Caco-2 (cell line): ENCODE results near the gene SLC34A3. TPM values are rescaled to one million over a fixed set of nuclear protein-coding genes. Genes with fewer than 3 reads are reported as not detected.

Source experiments
- BruUV-seq: library from RNA; stranded (reverse); fragments of 400-500 nt; replicated peaks from 2 replicates; lab custom pipeline; 2021; lab: Mats Ljungman, UMichigan
- CTCF ChIA-PET: fragments of 300-600 bp; sonication (Branson Sonifier 250); formaldehyde crosslinking; loops from one replicate; lab custom pipeline; 2022; ENCODE audit warnings: antibody characterized with exemption; lab: Charles Lee
- POLR2A ChIA-PET: fragments of 300-600 bp; sonication (Branson Sonifier 250); formaldehyde crosslinking; loops from one replicate; lab custom pipeline; 2022; ENCODE audit warnings: antibody characterized with exemption; lab: Charles Lee
- DNase-seq, 2 experiments: peaks; one replicate each; pipeline versions ENCODE4 v3.0.0 to v3.0.0-alpha.2; 2020 to 2022
- H3K27me3 ChIP-seq: replicated peaks from 2 replicates; pipeline ENCODE4 v1.6.0; 2011; ENCODE audit warnings: low read length; ENCODE audit not compliant: control insufficient read depth, insufficient read depth
- H3K36me3 ChIP-seq: 2 replicates; pipeline ENCODE4 v1.5.1; 2011; ENCODE audit warnings: low read length; ENCODE audit not compliant: control insufficient read depth, insufficient read depth
- H3K4me1 ChIP-seq: fragments of 250-450 bp; sonication (Bioruptor Pico); 2 replicates; pipeline ENCODE4 v1.5.1; 2020; ENCODE audit warnings: mild to moderate bottlenecking
- H3K4me3 ChIP-seq: 2 replicates; pipeline ENCODE4 v1.5.1; 2011; ENCODE audit warnings: low read depth, mild to moderate bottlenecking, control low read depth, low read length
- H3K9me3 ChIP-seq: fragments of 250-450 bp; sonication (Bioruptor Pico); 2 replicates; pipeline ENCODE4 v1.5.1; 2020; ENCODE audit warnings: mild to moderate bottlenecking, moderate library complexity
- H3K27ac Mint-ChIP-seq: one replicate; pipeline ENCODE4 v1.8.0; 2022; ENCODE audit warnings: mixed read lengths; ENCODE audit not compliant: unreplicated experiment
- H3K27me3 Mint-ChIP-seq: one replicate; pipeline ENCODE4 v1.8.0; 2022; ENCODE audit warnings: mixed read lengths; ENCODE audit not compliant: insufficient read depth, unreplicated experiment
- H3K36me3 Mint-ChIP-seq: one replicate; pipeline ENCODE4 v1.8.0; 2022; ENCODE audit warnings: mild to moderate bottlenecking, mixed read lengths; ENCODE audit not compliant: insufficient read depth, unreplicated experiment
- H3K4me1 Mint-ChIP-seq: one replicate; pipeline ENCODE4 v1.8.0; 2022; ENCODE audit warnings: low read depth, mixed read lengths; ENCODE audit not compliant: unreplicated experiment
- H3K4me3 Mint-ChIP-seq: one replicate; pipeline ENCODE4 v1.8.0; 2022; ENCODE audit warnings: mild to moderate bottlenecking, moderate library complexity, mixed read lengths; ENCODE audit not compliant: unreplicated experiment
- H3K9me3 Mint-ChIP-seq: one replicate; pipeline ENCODE4 v1.8.0; 2022; ENCODE audit warnings: mixed read lengths; ENCODE audit not compliant: unreplicated experiment
- CTCF ChIP-seq, 2 experiments: fragments of 200-600 bp in 1 of 2; IDR thresholded peaks; 1 replicate in 1 of 2; 2 replicates in 1 of 2; pipeline versions ENCODE4 v1.5.1 to v1.8.0; 2011 to 2022; ENCODE audit warnings: antibody characterized with exemption in 1 of 2, control low read depth in 1 of 2, inconsistent platforms in 1 of 2, low read depth in 1 of 2, low read length in 1 of 2, mild to moderate bottlenecking in 1 of 2, moderate library complexity in 1 of 2; ENCODE audit not compliant: insufficient read depth in 1 of 2, severe bottlenecking in 1 of 2, unreplicated experiment in 1 of 2
- intact Hi-C: fragments of 100-400 bp; cut with micrococcal nuclease; formaldehyde crosslinking; loops from one replicate; pipeline ENCODE4 v1.10.0; 2022; ENCODE audit not compliant: unreplicated experiment
- total RNA-seq: library from RNA; stranded (reverse); gene quantifications from 2 replicates; pipeline ENCODE4 v1.2.3, GENCODE V29; 2022

SLC34A3 gene
- total RNA-seq, 1 experiment from 2014 or later: not detected

GRCh38 chr9:137263506-137263905, 32.8 kb downstream of the SLC34A3 start:
- Mint-ChIP-seq H3K27me3 (no peaks in the 10 kb centered on the region), H3K4me1 (no peaks in the 10 kb centered on the region), H3K36me3 (peaks cover 68% of the 10 kb centered on the region), H3K9me3 (no peaks in the 10 kb centered on the region), H3K27ac (no peak overlapping the region), H3K4me3 (no peak overlapping the region)
- TF ChIP-seq CTCF (IDR thresholded peaks at IDR 0.05; ENCODE audit: insufficient read depth in 1 of 2, low read depth in 1 of 2, low read length in 1 of 2, severe bottlenecking in 1 of 2, unreplicated experiment in 1 of 2): no peak
- Histone ChIP-seq H3K4me1 (no peaks in the 10 kb centered on the region), H3K9me3 (no peaks in the 10 kb centered on the region), H3K27me3 (no peaks in the 10 kb centered on the region), H3K4me3 (no peak overlapping the region), H3K36me3 (peaks cover 2% of the 10 kb centered on the region)
- CTCF ChIA-PET: no interaction called here
- POLR2A ChIA-PET: no interaction called here
- no TSS peak for BruUV-seq
- no peak for DNase-seq
- intact Hi-C loops: no loop called here

GRCh38 chr9:137264067-137264466, 33.4 kb downstream of the SLC34A3 start:
- Histone ChIP-seq H3K4me3 (no peak overlapping the region), H3K9me3 (no peaks in the 10 kb centered on the region), H3K4me1 (no peaks in the 10 kb centered on the region), H3K36me3 (peaks cover 3% of the 10 kb centered on the region), H3K27me3 (no peaks in the 10 kb centered on the region)
- Mint-ChIP-seq H3K27ac (no peak overlapping the region), H3K4me1 (no peaks in the 10 kb centered on the region), H3K36me3 (peaks cover 68% of the 10 kb centered on the region), H3K27me3 (no peaks in the 10 kb centered on the region), H3K9me3 (no peaks in the 10 kb centered on the region), H3K4me3 (no peak overlapping the region)
- CTCF ChIA-PET: no interaction called here
- intact Hi-C loops: no loop called here
- no peak for DNase-seq
- POLR2A ChIA-PET: no interaction called here
- no peak for TF ChIP-seq CTCF (IDR thresholded peaks at IDR 0.05; ENCODE audit: insufficient read depth in 1 of 2, low read depth in 1 of 2, low read length in 1 of 2, severe bottlenecking in 1 of 2, unreplicated experiment in 1 of 2)
- BruUV-seq: no TSS peak

- ChIA-PET POLR2A (no interaction called here), CTCF (interaction anchor here (0.8 kb wide), 1 partner anchor 12 kb away, joined by 3 read pairs; no protein-coding TSS in a partner anchor)
- no peaks in the 10 kb centered on the region for H3K9me3 Mint-ChIP-seq
- Histone ChIP-seq H3K4me1 (no peaks in the 10 kb centered on the region), H3K9me3 (no peaks in the 10 kb centered on the region), H3K27me3 (no peaks in the 10 kb centered on the region), H3K36me3 (peaks cover 3% of the 10 kb centered on the region), H3K4me3 (no peak overlapping the region)
- intact Hi-C loops: no loop called here
- DNase-seq: no peak
- H3K4me1 Mint-ChIP-seq: no peaks in the 10 kb centered on the region
- no peak overlapping the region for H3K27ac Mint-ChIP-seq
- BruUV-seq: no TSS peak
- H3K36me3 Mint-ChIP-seq: peaks cover 78% of the 10 kb centered on the region
- TF ChIP-seq CTCF (IDR thresholded peaks at IDR 0.05; ENCODE audit: insufficient read depth in 1 of 2, low read depth in 1 of 2, low read length in 1 of 2, severe bottlenecking in 1 of 2, unreplicated experiment in 1 of 2): no peak
- H3K4me3 Mint-ChIP-seq: no peak overlapping the region
- H3K27me3 Mint-ChIP-seq: no peaks in the 10 kb centered on the region
Measured at GRCh38 chr9:137265496-137266161, 34.9 kb downstream of the SLC34A3 start.
